Astrocyte (in vitro differentiated cells and primary cell): ENCODE data around the gene MFN2. TPM values are rescaled to one million over a fixed set of nuclear protein-coding genes. Genes with fewer than 3 reads are reported as not detected.

Source experiments
- DNase-seq: peaks from one replicate; pipeline ENCODE4 v3.0.0-alpha.2; 2010; ENCODE audit warnings: low read depth
- FAIRE-seq: peaks from 2 replicates; lab custom pipeline; 2011; peaks lifted over from hg19 to GRCh38; lab: Jason Lieb, UNC
- H2AFZ ChIP-seq: 2 replicates; pipeline ENCODE4 v1.6.0; 2012; ENCODE audit warnings: low read depth, low read length, inconsistent platforms
- H3K27ac ChIP-seq: 2 replicates; pipeline ENCODE4 v1.5.1; 2011; ENCODE audit warnings: low read depth, low read length, inconsistent platforms
- H3K27me3 ChIP-seq: 2 replicates; pipeline ENCODE4 v1.6.0; 2011; ENCODE audit warnings: low read length, inconsistent platforms; ENCODE audit not compliant: insufficient read depth
- H3K36me3 ChIP-seq: 2 replicates; pipeline ENCODE4 v1.5.1; 2011; ENCODE audit warnings: low read length, inconsistent platforms; ENCODE audit not compliant: insufficient read depth
- H3K4me1 ChIP-seq: 2 replicates; pipeline ENCODE4 v1.5.1; 2011; ENCODE audit warnings: low read length, inconsistent platforms; ENCODE audit not compliant: insufficient read depth
- H3K4me2 ChIP-seq: 2 replicates; pipeline ENCODE4 v1.6.0; 2012; ENCODE audit warnings: low read length, inconsistent platforms
- H3K4me3 ChIP-seq: 2 replicates; pipeline ENCODE4 v1.5.1; 2011; ENCODE audit warnings: low read depth, mild to moderate bottlenecking, low read length, inconsistent platforms; ENCODE audit not compliant: insufficient read depth
- H3K79me2 ChIP-seq: 2 replicates; pipeline ENCODE4 v1.6.0; 2012; ENCODE audit warnings: mild to moderate bottlenecking, low read length, inconsistent platforms; ENCODE audit not compliant: insufficient read depth
- H3K9ac ChIP-seq: 2 replicates; pipeline ENCODE4 v1.6.0; 2012; ENCODE audit warnings: mild to moderate bottlenecking, low read length, inconsistent platforms
- H3K9me3 ChIP-seq: 2 replicates; pipeline ENCODE4 v1.5.1; 2012; ENCODE audit warnings: low read depth, mild to moderate bottlenecking, low read length, inconsistent platforms; ENCODE audit not compliant: insufficient read depth
- H4K20me1 ChIP-seq: 2 replicates; pipeline ENCODE4 v1.6.0; 2012; ENCODE audit warnings: low read length, inconsistent platforms; ENCODE audit not compliant: insufficient read depth
- H3K27ac Mint-ChIP-seq: one replicate; pipeline ENCODE4 v1.8.0; 2021; ENCODE audit warnings: mild to moderate bottlenecking, mixed read lengths; ENCODE audit not compliant: unreplicated experiment
- H3K27me3 Mint-ChIP-seq: one replicate; pipeline ENCODE4 v1.8.0; 2021; ENCODE audit warnings: low read depth, mixed read lengths; ENCODE audit not compliant: unreplicated experiment
- H3K36me3 Mint-ChIP-seq: one replicate; pipeline ENCODE4 v1.8.0; 2021; ENCODE audit warnings: low read depth, mixed read lengths; ENCODE audit not compliant: unreplicated experiment
- H3K4me1 Mint-ChIP-seq: one replicate; pipeline ENCODE4 v1.8.0; 2021; ENCODE audit warnings: low read depth, mixed read lengths; ENCODE audit not compliant: unreplicated experiment
- H3K4me3 Mint-ChIP-seq: one replicate; pipeline ENCODE4 v1.8.0; 2021; ENCODE audit warnings: mild to moderate bottlenecking, moderate library complexity, mixed read lengths; ENCODE audit not compliant: unreplicated experiment
- H3K9me3 Mint-ChIP-seq: one replicate; pipeline ENCODE4 v1.8.0; 2021; ENCODE audit warnings: mild to moderate bottlenecking, mixed read lengths; ENCODE audit not compliant: unreplicated experiment
- CTCF ChIP-seq: IDR thresholded peaks from 2 replicates; pipeline ENCODE4 v1.5.1; 2011; ENCODE audit warnings: low read depth, mild to moderate bottlenecking, inconsistent platforms, low read length, moderate library complexity; ENCODE audit not compliant: insufficient read depth
- EZH2 ChIP-seq: IDR thresholded peaks from 2 replicates; pipeline ENCODE4 v1.6.1; 2012; ENCODE audit warnings: mild to moderate bottlenecking, low read length, inconsistent platforms; ENCODE audit not compliant: insufficient read depth
- total RNA-seq: library from RNA; stranded (reverse); gene quantifications from 2 replicates; pipeline ENCODE4 v1.2.1, GENCODE V29; 2021

Gene MFN2
- total RNA-seq, 1 donor from 2014 or later, result 75.5 TPM

GRCh38 chr1:11984576-11984975 is 4.3 kb downstream of the MFN2 start:
- peaks cover 17% of the 10 kb centered on the region for H3K36me3 Mint-ChIP-seq
- Histone ChIP-seq H3K9ac (no peak overlapping the region), H3K27ac (no peak overlapping the region), H3K4me1 (peaks cover 11% of the 10 kb centered on the region), H3K9me3 (no peaks in the 10 kb centered on the region), H2AFZ (no peak overlapping the region), H3K4me3 (no peak overlapping the region), H4K20me1 (peaks cover 51% of the 10 kb centered on the region), H3K4me2 (no peak overlapping the region), H3K79me2 (peaks cover 85% of the 10 kb centered on the region), H3K27me3 (no peaks in the 10 kb centered on the region), H3K36me3 (peaks cover 11% of the 10 kb centered on the region)
- no peak for FAIRE-seq
- peak overlapping the region; percentile 11 for H3K27ac Mint-ChIP-seq
- TF ChIP-seq EZH2, result no peak
- TF ChIP-seq CTCF, result no peak
- H3K9me3 Mint-ChIP-seq, result no peaks in the 10 kb centered on the region
- H3K4me3 Mint-ChIP-seq, result no peak overlapping the region
- no peak for DNase-seq
- H3K4me1 Mint-ChIP-seq, result peaks cover 13% of the 10 kb centered on the region
- H3K27me3 Mint-ChIP-seq, result no peaks in the 10 kb centered on the region

GRCh38 chr1:11985171-11985570 is 4.9 kb downstream of the MFN2 start:
- no peaks in the 10 kb centered on the region for H3K27me3 Mint-ChIP-seq
- no peak overlapping the region for H3K4me2 ChIP-seq
- peaks cover 57% of the 10 kb centered on the region for H4K20me1 ChIP-seq
- no peak for TF ChIP-seq CTCF
- H3K36me3 Mint-ChIP-seq, result peaks cover 17% of the 10 kb centered on the region
- no peak for FAIRE-seq
- H3K27me3 ChIP-seq, result no peaks in the 10 kb centered on the region
- H3K4me3 Mint-ChIP-seq, result no peak overlapping the region
- no peak overlapping the region for H3K27ac ChIP-seq
- H2AFZ ChIP-seq, result no peak overlapping the region
- peaks cover 13% of the 10 kb centered on the region for H3K4me1 Mint-ChIP-seq
- no peak overlapping the region for H3K4me3 ChIP-seq
- peak overlapping the region; percentile 11 for H3K27ac Mint-ChIP-seq
- DNase-seq, result no peak
- H3K9me3 ChIP-seq, result no peaks in the 10 kb centered on the region
- H3K9ac ChIP-seq, result no peak overlapping the region
- peaks cover 8% of the 10 kb centered on the region for H3K4me1 ChIP-seq
- H3K9me3 Mint-ChIP-seq, result no peaks in the 10 kb centered on the region
- peaks cover 91% of the 10 kb centered on the region for H3K79me2 ChIP-seq
- H3K36me3 ChIP-seq, result peaks cover 16% of the 10 kb centered on the region

- peaks cover 20% of the 10 kb centered on the region for H3K4me1 Mint-ChIP-seq
- DNase-seq, result peak; percentile 7
- H3K4me3 Mint-ChIP-seq, result no peak overlapping the region
- H3K36me3 ChIP-seq, result peaks cover 16% of the 10 kb centered on the region
- no peaks in the 10 kb centered on the region for H3K9me3 ChIP-seq
- no peaks in the 10 kb centered on the region for H3K27me3 ChIP-seq
- no peaks in the 10 kb centered on the region for H3K27me3 Mint-ChIP-seq
- no peaks in the 10 kb centered on the region for H3K9me3 Mint-ChIP-seq
- peaks cover 12% of the 10 kb centered on the region for H3K4me1 ChIP-seq
- no peak overlapping the region for H3K9ac ChIP-seq
- peaks cover 64% of the 10 kb centered on the region for H4K20me1 ChIP-seq
- FAIRE-seq, result no peak
- TF ChIP-seq CTCF, result no peak
- no peak for TF ChIP-seq EZH2
- H3K27ac Mint-ChIP-seq, result peak overlapping the region; percentile 60
- no peak overlapping the region for H3K27ac ChIP-seq
- H2AFZ ChIP-seq, result no peak overlapping the region
- H3K79me2 ChIP-seq, result peaks cover 92% of the 10 kb centered on the region
- H3K36me3 Mint-ChIP-seq, result peaks cover 23% of the 10 kb centered on the region
- peak overlapping the region; percentile 49 for H3K4me2 ChIP-seq
- H3K4me3 ChIP-seq, result no peak overlapping the region
Measured at GRCh38 chr1:11985851-11986250, 5.6 kb downstream of the MFN2 start.
